NB4 (cell line): ENCODE measurements around the gene FLNC.
A peak's percentile ranks its signal among the peaks of the same experiment; 100 is the strongest.

ENCODE experiments used
- DNase-seq: peaks from one replicate; pipeline ENCODE4 v3.0.0; 2010; ENCODE audit warnings: low read depth
- H3K4me3 ChIP-seq: one replicate; pipeline ENCODE4 v1.5.1; 2011; ENCODE audit warnings: mild to moderate bottlenecking, low read depth, low read length, moderate library complexity
- MYC ChIP-seq: IDR thresholded peaks from 2 replicates; pipeline ENCODE4 v1.6.1; 2011; ENCODE audit warnings: low read depth, low read length
- POLR2A ChIP-seq: IDR thresholded peaks from 2 replicates; pipeline ENCODE4 v1.6.1; 2011; ENCODE audit warnings: mild to moderate bottlenecking; ENCODE audit not compliant: insufficient read length; ENCODE audit errors: extremely low read depth
- TF ChIP-seq, protein P1 (sequence below): IDR thresholded peaks from one replicate; pipeline ENCODE4 v1.5.1; 2012; ENCODE audit warnings: low read depth, low read length
- TF ChIP-seq, protein P2 (sequence below): IDR thresholded peaks from 2 replicates; pipeline ENCODE4 v1.6.1; 2011; ENCODE audit warnings: low read depth, low read length

FLNC gene

DNA sequence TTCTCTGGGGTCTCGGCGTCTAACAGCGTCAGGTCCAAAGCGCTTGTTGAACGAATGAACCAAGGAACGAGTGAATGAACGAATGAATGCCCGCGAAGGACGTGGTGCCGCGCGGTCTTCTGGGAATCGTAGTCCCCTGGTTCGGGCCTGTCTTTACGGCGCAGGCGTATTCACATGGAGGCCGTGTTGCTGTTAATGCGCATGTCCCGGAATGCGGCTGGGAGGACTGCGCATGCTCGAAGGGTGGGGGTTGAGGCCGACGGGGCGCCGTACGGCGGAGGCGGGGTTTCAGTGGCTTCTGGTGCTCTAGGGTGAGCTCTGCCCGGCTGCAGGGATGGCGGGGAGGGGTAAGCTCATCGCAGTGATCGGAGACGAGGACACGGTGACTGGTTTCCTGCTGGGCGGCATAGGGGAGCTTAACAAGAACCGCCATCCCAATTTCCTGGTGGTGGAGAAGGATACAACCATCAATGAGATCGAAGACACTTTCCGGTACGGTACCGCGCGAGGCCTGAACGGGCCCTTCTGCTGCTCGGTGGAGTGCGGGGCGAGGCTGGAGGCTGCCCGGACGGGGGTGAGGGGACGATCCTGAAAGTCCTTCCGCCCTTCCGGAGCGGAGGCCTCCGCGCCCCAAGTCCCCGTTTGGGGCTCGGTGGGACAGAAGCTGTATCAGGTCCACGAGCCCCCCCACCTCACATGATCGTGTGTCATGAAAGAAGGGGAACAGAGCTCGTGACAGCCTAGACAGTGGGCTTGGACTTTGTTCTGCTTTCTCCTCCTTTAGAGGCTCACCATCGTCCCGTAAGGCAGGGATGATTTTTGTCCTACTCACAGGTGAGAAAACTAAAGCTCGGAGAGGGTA lies 32.6 kb downstream of the FLNC start, which contains the start of gene ATP6V1F:
ATP6V1F (plus strand) TSS at position 286 of the 862 bp plus-strand sequence; CDS start at position 335, 49 bp downstream.
- H3K4me3 ChIP-seq, result peak within 1 kb of the TSS; percentile 91
- TF ChIP-seq, protein P1, sequence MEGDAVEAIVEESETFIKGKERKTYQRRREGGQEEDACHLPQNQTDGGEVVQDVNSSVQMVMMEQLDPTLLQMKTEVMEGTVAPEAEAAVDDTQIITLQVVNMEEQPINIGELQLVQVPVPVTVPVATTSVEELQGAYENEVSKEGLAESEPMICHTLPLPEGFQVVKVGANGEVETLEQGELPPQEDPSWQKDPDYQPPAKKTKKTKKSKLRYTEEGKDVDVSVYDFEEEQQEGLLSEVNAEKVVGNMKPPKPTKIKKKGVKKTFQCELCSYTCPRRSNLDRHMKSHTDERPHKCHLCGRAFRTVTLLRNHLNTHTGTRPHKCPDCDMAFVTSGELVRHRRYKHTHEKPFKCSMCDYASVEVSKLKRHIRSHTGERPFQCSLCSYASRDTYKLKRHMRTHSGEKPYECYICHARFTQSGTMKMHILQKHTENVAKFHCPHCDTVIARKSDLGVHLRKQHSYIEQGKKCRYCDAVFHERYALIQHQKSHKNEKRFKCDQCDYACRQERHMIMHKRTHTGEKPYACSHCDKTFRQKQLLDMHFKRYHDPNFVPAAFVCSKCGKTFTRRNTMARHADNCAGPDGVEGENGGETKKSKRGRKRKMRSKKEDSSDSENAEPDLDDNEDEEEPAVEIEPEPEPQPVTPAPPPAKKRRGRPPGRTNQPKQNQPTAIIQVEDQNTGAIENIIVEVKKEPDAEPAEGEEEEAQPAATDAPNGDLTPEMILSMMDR, result no peak
- peak; percentile 23; the same call in 1 of the 2 replicates for TF ChIP-seq MYC
- TF ChIP-seq, protein P2, sequence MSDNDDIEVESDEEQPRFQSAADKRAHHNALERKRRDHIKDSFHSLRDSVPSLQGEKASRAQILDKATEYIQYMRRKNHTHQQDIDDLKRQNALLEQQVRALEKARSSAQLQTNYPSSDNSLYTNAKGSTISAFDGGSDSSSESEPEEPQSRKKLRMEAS, result peak; percentile 73
- peak; percentile 68 for TF ChIP-seq POLR2A
- DNase-seq, result peak; percentile 99

DNA sequence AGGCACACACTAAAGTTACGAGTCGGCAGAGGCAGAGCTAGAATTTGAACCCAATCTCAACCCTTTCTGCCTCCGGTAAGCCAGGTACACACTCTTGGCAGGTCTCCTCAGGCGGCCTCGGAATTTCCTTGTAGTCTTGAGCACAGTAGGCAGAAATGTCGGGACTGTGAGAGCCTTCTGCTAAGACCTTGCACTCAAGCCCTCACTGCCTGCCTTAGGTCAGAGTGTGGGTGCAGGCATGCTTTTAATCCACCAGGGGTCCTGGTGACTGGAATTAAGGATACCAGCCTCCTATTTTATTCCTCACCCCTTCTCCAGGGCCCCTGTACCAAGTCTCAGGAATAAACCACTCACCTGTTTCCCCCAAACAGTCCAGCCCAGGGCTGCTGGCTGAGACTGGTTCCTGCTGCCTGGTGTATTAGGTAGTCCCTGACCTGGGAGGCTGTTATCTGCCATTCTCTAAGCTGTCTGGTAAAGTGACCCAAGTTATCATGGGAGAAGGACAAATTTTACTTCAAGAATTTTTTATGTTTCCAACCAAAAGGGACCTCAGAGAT lies 33.3 kb downstream of the FLNC start:
- peak; percentile 85 for DNase-seq

DNA sequence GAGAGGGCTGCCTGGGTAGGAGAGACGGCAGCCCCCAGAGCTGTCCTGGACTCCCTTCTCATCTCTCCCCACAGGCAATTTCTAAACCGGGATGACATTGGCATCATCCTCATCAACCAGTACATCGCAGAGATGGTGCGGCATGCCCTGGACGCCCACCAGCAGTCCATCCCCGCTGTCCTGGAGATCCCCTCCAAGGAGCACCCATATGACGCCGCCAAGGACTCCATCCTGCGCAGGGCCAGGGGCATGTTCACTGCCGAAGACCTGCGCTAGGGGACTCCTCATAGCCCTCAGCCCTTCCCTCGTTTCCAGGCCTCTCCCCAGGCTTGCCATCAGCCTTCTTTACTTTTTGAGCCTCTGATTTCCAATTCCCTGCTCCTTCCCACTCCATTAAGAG lies 35.1 kb downstream of the FLNC start:
- TF ChIP-seq, protein P1, result no peak
- H3K4me3 ChIP-seq, result no peak overlapping the region
- no peak for DNase-seq

More for the DNA sequence above, 33.3 kb downstream of the FLNC start:
- H3K4me3 ChIP-seq, result peak overlapping the region; percentile 91
- TF ChIP-seq, protein P2, result 0 out of 2 replicates have a peak, but pooled peaks have one; percentile 47
- no peak for TF ChIP-seq POLR2A
- no peak for TF ChIP-seq MYC
- TF ChIP-seq, protein P1, result peak; percentile 73

DNA sequence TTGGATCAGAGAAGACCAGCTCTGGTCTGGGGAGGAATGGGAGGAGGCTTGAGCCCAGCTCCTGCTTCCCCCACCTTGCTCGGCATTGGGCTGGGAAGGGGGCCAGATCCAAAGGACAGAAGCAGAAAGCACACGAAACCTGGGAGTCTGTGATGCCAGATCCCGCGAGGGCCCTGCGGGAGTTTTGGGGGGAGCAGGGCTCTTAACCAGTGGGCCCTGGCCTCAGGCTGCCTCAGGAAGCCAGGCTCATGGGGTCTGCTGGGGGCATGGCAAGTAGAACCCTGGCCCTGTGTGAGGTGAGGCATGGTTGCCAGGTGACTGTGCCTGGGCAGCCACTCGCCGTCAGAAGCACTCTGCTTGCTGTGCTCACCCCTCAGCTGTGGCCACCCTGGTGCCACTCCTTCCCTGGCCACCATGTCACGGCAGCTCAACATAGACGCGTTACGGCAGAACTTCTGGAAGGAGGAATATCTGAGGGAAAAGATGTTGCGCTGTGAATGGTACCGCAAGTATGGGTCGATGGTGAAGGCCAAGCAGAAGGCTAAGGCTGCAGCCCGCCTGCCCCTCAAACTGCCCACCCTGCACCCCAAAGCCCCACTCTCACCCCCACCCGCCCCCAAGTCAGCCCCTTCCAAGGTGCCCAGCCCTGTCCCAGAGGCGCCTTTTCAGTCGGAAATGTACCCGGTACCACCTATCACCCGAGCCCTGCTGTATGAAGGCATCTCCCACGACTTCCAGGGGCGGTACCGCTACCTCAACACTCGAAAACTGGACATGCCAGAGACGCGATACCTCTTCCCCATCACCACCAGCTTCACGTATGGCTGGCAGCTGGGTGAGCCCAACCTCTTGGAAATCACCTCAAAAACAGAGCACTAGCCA lies 36.0 kb downstream of the FLNC start:
- H3K4me3 ChIP-seq, result no peak overlapping the region
- TF ChIP-seq, protein P2, result no peak
- no peak for TF ChIP-seq POLR2A
- DNase-seq, result no peak

DNA sequence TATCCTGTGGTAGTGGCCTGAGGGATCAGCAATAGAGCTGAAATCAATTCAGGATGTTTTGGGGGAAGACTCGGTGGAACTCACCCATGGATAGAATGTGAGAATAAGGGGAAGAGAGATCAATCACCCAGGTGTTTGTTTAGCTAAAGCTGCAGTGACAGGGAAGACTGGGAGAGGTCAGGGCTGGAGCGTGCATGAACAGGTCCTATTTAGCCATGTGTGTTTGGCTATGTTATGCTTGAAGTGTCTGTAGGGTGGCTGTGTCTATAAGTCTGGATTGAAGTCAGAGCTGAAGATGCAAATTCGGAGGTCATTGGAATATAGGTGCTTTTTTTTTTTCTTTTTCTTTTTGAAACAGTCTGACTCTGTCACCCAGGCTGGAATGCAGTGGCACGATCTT lies 37.0 kb downstream of the FLNC start:
- no peak for TF ChIP-seq MYC
- no peak overlapping the region for H3K4me3 ChIP-seq
- no peak for DNase-seq

DNA sequence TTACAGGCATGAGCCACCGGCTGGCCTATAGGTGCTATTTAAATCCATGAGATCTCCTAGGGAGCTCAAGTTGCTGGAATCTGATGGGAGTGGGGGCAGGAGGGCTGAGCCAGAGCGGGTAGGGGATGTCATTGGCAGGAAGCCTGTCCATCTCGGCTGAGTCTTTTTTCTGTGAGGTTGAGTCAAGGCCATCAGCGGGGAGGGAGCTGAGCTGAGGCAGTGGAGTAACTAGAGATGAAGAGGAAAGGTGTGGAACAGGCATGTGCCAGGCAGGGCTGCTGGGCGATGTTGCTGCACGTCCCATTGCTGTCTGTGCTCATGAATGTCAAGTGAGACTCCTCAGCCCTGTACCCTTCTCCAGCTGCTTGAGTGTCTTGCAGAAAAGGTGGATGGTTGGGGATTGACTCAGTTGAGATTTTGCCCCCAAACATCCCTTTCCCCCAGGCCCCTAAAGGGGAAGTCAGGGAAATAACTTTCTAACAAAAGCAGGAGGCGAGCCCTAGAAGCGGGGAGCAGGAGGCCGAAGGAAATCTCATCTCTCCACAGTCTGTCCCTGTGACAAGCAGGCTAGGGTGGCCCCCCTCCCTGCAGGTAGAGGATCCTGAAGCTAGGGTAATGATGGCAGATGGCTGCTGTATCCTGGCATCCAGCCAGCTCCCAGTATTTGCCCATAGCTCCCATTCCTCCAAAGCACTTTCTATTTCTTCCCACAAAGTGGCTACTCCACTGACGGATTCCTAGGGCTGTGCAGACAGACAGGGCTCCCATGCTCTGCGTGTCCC lies 37.8 kb downstream of the FLNC start:
- TF ChIP-seq, protein P1, result no peak
- TF ChIP-seq POLR2A (no peak), MYC (no peak)
- TF ChIP-seq, protein P2, result no peak
- no peak for DNase-seq
- no peak overlapping the region for H3K4me3 ChIP-seq
